NB4 (cell line): ENCODE measurements around the gene JAKMIP2.
"Not testable (repeated sequence)": the region's sequence is repeated elsewhere in the genome, so short reads cannot be mapped to it uniquely, and the experiment has no call there.

Experiments
- DNase-seq: peaks from one replicate; pipeline ENCODE4 v3.0.0; 2010; ENCODE audit warnings: low read depth
- H3K4me3 ChIP-seq: one replicate; pipeline ENCODE4 v1.5.1; 2011; ENCODE audit warnings: mild to moderate bottlenecking, low read depth, low read length, moderate library complexity
- MYC ChIP-seq: IDR thresholded peaks from 2 replicates; pipeline ENCODE4 v1.6.1; 2011; ENCODE audit warnings: low read depth, low read length
- POLR2A ChIP-seq: IDR thresholded peaks from 2 replicates; pipeline ENCODE4 v1.6.1; 2011; ENCODE audit warnings: mild to moderate bottlenecking; ENCODE audit not compliant: insufficient read length; ENCODE audit errors: extremely low read depth
- TF ChIP-seq, protein P1 (sequence below): IDR thresholded peaks from one replicate; pipeline ENCODE4 v1.5.1; 2012; ENCODE audit warnings: low read depth, low read length
- TF ChIP-seq, protein P2 (sequence below): IDR thresholded peaks from 2 replicates; pipeline ENCODE4 v1.6.1; 2011; ENCODE audit warnings: low read depth, low read length

Gene JAKMIP2

DNA sequence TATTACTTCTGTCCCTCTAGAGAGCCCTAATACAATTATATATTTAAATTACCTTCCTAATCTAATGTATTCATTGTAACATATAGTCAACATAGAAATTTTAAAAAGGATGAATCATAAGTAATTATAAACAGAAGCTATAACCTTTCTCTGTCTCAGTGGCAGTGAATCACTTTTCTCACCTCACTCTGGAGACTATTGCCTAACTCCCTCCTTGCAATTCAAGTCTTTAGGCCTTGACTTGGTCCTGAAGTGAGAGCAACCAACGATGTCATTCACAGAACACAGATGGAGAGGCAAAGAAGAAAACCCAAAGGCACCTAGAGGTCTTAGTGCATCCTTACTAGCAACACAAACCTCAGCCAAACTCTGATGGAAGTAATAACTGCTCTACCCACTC is 139.4 kb downstream of the JAKMIP2 start:
- DNase-seq: no peak
- TF ChIP-seq, protein P1, sequence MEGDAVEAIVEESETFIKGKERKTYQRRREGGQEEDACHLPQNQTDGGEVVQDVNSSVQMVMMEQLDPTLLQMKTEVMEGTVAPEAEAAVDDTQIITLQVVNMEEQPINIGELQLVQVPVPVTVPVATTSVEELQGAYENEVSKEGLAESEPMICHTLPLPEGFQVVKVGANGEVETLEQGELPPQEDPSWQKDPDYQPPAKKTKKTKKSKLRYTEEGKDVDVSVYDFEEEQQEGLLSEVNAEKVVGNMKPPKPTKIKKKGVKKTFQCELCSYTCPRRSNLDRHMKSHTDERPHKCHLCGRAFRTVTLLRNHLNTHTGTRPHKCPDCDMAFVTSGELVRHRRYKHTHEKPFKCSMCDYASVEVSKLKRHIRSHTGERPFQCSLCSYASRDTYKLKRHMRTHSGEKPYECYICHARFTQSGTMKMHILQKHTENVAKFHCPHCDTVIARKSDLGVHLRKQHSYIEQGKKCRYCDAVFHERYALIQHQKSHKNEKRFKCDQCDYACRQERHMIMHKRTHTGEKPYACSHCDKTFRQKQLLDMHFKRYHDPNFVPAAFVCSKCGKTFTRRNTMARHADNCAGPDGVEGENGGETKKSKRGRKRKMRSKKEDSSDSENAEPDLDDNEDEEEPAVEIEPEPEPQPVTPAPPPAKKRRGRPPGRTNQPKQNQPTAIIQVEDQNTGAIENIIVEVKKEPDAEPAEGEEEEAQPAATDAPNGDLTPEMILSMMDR: no peak
- TF ChIP-seq MYC: no peak
- TF ChIP-seq, protein P2, sequence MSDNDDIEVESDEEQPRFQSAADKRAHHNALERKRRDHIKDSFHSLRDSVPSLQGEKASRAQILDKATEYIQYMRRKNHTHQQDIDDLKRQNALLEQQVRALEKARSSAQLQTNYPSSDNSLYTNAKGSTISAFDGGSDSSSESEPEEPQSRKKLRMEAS: no peak
- TF ChIP-seq POLR2A: no peak
- H3K4me3 ChIP-seq: no peak overlapping the region

DNA sequence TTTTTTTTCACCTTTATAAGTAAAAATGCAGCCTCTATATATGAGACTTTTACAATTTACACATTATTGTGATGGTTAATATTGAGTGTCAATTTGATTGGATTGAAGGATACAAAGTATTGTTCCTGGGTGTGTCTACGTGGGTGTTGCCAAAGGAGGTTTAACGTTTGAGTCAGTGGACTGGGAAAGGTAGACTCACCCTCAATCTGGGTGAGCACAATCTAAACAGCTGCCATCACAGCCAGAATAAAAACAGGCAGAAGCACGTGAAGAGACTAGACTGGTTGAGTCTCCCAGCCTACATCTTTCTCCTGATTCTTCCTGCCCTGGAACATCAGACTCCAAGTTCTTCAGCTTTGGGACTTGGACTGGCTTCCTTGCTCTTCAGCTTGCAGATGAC is 139.9 kb downstream of the JAKMIP2 start:
- no peak overlapping the region for H3K4me3 ChIP-seq
- DNase-seq: no peak
- TF ChIP-seq POLR2A: no peak
- TF ChIP-seq, protein P1: no peak
- TF ChIP-seq, protein P2: no peak
- no peak for TF ChIP-seq MYC

DNA sequence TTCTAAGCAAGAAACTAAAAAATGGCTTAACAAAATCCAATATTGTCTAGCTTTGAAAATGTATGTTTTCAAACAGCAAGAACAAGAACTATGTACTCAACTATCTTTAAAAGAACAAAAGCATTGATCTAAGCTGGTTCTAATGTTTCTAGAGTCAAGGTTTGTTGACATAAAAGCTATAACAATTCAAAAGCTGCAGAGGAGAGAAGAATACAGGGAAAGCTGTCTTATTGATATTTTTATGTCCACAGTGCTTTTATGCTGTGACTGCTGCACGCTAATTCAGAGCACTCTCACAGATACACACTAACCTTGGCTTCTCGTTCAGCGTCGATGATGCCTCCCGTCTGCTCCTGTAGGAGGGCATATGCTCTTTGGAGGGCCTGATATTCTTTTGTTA is 143.2 kb downstream of the JAKMIP2 start:
- DNase-seq: no peak
- TF ChIP-seq POLR2A (no peak), MYC (no peak)
- TF ChIP-seq, protein P2: no peak
- TF ChIP-seq, protein P1: no peak
- H3K4me3 ChIP-seq: no peak overlapping the region

DNA sequence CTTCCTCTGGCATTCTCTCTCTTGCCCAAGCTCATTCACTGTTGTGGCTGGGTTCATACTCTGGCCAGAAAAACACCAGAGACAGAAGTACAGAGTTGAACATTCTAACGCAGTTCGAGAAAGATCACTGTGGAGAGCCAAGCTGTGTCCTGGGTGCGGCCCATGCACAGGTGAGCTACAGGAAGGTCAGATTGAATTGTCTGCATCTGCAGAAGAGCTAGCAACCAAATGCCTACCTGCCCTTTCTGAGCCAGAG is 145.9 kb downstream of the JAKMIP2 start:
- no peak for TF ChIP-seq MYC
- TF ChIP-seq, protein P1: no peak
- TF ChIP-seq POLR2A: no peak
- TF ChIP-seq, protein P2: no peak
- DNase-seq: no peak
- no peak overlapping the region for H3K4me3 ChIP-seq

DNA sequence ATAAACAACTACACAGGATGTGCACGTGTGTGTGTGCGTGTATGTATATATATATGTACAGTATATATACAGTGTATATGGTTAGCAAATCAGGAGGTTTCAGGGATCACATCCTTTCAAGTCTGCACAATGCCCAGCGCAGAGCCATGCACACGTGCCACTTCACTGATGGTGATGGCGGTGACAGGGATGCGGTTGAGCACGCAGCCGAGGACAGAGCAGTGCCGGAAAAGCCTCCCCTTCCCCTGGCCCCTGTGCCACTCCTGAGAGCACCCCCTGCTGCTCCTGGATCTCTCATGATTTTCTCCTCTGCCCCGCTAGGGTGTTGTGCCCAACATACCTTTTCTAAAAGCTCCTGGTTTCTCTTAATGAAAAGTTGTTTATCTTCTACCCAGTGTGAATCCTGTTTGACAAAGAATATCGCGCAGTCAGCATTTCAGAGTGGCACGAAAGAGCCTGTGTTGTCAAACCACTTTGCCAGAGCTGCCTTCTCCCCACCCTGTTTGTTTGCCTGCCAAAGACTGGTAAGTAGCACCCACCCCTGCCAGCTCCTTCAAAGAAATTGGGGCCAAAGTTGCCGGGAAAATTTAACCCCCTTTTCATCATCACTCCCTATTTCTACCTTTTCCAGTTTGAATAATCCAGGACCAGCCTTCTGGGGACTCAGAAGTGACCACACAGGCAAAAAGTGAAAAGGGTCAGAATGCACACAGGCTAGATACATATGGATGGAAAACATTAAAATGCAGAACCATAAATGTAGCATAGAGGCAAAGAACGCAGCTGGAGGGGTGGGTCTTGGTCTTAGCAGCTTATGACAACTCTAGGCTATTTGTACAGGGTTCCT is 146.4 kb downstream of the JAKMIP2 start:
- TF ChIP-seq, protein P1: no peak
- TF ChIP-seq MYC: no peak
- TF ChIP-seq POLR2A: no peak
- TF ChIP-seq, protein P2: no peak
- no peak for DNase-seq
- H3K4me3 ChIP-seq: no peak overlapping the region

DNA sequence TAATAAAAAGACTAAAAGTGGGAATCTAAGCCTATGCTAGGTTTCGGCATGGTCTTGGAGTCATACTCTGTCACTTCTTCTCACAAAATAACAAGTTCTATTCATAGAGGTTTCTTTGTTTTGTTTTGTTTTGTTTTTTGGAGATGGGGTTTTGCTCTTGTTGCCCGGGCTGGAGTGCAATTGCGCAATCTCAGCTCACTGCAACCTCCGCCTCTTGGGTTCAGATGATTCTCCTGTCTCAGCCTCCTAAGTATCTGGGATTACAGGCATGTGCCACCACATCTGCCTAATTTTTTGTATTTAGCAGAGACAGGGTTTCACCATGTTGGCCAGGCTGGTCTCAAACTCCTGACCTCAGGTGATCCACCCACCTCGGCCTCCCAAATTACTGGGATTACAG is 147.1 kb downstream of the JAKMIP2 start:
- DNase-seq, H3K4me3 ChIP-seq: not testable (repeated sequence)
